Neural cell (in vitro differentiated cells): ENCODE data around the gene GLIS2.

Experiments
- EP300 ChIP-seq: fragments of 450-650 bp; conservative IDR thresholded peaks from 2 replicates; pipeline ENCODE4 v1.6.1; 2014; ENCODE audit warnings: antibody characterized with exemption, mild to moderate bottlenecking, moderate library complexity; ENCODE audit not compliant: poor library complexity, severe bottlenecking
- EZH2 ChIP-seq: fragments of 200-600, 300-800 bp; shearing (Covaris generic), sonication (generic); IDR thresholded peaks from 2 replicates; pipeline ENCODE4 v1.6.1; 2014; ENCODE audit warnings: antibody characterized with exemption, low read length, borderline replicate concordance, mild to moderate bottlenecking; ENCODE audit not compliant: insufficient read depth, poor library complexity, severe bottlenecking
- MXI1 ChIP-seq: fragments of 450-650 bp; conservative IDR thresholded peaks from 2 replicates; pipeline ENCODE4 v1.6.1; 2014; ENCODE audit warnings: antibody characterized with exemption, mild to moderate bottlenecking; ENCODE audit not compliant: poor library complexity, severe bottlenecking
- POLR2AphosphoS5 ChIP-seq: IDR thresholded peaks from 2 replicates; pipeline ENCODE4 v1.6.1; 2012
- RAD21 ChIP-seq: fragments of 450-650 bp; conservative IDR thresholded peaks from 2 replicates; pipeline ENCODE4 v1.6.1; 2014; ENCODE audit warnings: antibody characterized with exemption, mild to moderate bottlenecking, moderate library complexity
- SMC3 ChIP-seq: fragments of 450-650 bp; conservative IDR thresholded peaks from 2 replicates; pipeline ENCODE4 v1.6.1; 2014; ENCODE audit warnings: antibody characterized with exemption, mild to moderate bottlenecking, moderate library complexity; ENCODE audit not compliant: poor library complexity
- TAF1 ChIP-seq: IDR thresholded peaks from 2 replicates; pipeline ENCODE4 v1.6.1; 2012; ENCODE audit warnings: low read depth
- TF ChIP-seq, protein P1 (sequence below): fragments of 450-650 bp; IDR thresholded peaks from 2 replicates; pipeline ENCODE4 v1.5.1; 2014; ENCODE audit warnings: antibody characterized with exemption, mild to moderate bottlenecking, moderate library complexity; ENCODE audit not compliant: poor library complexity, severe bottlenecking
- TF ChIP-seq, protein P2 (sequence below): IDR thresholded peaks from 2 replicates; pipeline ENCODE4 v1.6.1; 2012; ENCODE audit warnings: borderline replicate concordance

DNA sequence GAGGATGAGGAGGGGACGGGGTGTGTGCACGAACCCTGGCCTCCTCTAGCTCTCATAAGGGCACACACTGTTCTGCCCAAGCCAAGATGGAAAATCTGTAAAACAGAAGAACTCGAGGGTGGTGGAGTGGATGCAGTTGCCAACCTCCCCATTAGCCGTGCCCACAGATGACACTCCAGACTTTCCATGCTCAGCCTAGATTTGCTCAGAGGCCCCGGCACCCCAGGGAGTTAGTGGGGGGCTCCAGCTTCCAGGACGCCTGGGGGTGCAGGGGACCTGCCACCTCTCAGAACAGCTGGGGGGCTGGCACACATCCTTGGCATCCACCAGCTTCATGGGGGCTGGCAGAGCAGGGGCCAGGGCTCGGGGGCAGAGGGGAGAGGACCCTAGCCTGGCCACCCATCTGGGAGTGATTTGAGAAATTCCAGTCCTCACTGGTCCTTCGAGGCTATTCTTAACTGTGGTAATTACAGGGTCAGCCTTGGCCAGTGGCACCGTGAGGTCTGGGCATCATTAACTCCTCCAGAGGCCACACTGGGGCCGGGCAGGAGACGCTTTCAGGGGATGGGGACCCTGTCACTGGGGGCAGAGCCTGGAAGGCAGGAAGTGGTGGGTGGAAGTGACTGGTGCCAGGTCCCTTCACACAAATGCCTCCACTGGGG lies 70.1 kb downstream of the GLIS2 start:
- TF ChIP-seq EP300 = no peak
- TF ChIP-seq, protein P1, sequence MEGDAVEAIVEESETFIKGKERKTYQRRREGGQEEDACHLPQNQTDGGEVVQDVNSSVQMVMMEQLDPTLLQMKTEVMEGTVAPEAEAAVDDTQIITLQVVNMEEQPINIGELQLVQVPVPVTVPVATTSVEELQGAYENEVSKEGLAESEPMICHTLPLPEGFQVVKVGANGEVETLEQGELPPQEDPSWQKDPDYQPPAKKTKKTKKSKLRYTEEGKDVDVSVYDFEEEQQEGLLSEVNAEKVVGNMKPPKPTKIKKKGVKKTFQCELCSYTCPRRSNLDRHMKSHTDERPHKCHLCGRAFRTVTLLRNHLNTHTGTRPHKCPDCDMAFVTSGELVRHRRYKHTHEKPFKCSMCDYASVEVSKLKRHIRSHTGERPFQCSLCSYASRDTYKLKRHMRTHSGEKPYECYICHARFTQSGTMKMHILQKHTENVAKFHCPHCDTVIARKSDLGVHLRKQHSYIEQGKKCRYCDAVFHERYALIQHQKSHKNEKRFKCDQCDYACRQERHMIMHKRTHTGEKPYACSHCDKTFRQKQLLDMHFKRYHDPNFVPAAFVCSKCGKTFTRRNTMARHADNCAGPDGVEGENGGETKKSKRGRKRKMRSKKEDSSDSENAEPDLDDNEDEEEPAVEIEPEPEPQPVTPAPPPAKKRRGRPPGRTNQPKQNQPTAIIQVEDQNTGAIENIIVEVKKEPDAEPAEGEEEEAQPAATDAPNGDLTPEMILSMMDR = no peak
- TF ChIP-seq, protein P2, sequence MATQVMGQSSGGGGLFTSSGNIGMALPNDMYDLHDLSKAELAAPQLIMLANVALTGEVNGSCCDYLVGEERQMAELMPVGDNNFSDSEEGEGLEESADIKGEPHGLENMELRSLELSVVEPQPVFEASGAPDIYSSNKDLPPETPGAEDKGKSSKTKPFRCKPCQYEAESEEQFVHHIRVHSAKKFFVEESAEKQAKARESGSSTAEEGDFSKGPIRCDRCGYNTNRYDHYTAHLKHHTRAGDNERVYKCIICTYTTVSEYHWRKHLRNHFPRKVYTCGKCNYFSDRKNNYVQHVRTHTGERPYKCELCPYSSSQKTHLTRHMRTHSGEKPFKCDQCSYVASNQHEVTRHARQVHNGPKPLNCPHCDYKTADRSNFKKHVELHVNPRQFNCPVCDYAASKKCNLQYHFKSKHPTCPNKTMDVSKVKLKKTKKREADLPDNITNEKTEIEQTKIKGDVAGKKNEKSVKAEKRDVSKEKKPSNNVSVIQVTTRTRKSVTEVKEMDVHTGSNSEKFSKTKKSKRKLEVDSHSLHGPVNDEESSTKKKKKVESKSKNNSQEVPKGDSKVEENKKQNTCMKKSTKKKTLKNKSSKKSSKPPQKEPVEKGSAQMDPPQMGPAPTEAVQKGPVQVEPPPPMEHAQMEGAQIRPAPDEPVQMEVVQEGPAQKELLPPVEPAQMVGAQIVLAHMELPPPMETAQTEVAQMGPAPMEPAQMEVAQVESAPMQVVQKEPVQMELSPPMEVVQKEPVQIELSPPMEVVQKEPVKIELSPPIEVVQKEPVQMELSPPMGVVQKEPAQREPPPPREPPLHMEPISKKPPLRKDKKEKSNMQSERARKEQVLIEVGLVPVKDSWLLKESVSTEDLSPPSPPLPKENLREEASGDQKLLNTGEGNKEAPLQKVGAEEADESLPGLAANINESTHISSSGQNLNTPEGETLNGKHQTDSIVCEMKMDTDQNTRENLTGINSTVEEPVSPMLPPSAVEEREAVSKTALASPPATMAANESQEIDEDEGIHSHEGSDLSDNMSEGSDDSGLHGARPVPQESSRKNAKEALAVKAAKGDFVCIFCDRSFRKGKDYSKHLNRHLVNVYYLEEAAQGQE = no peak
- TF ChIP-seq EZH2 = no peak
- no peak for TF ChIP-seq TAF1
- no peak for TF ChIP-seq POLR2AphosphoS5
- TF ChIP-seq RAD21 = no peak
- no peak for TF ChIP-seq MXI1
- no peak for TF ChIP-seq SMC3
